HG02981 (cell line): Measurements from ENCODE around the gene ANKS1A.
"Not testable (repeated sequence)": the region's sequence is repeated elsewhere in the genome, so short reads cannot be mapped to it uniquely, and the experiment has no call there.

Source experiments
- ATAC-seq: cut with Tn5 transposase; IDR thresholded peaks from one replicate; pipeline ENCODE4 v1.9.1; 2021; ENCODE audit warnings: mild to moderate bottlenecking, moderate library complexity; ENCODE audit not compliant: unreplicated experiment

Gene ANKS1A

GRCh38 chr6:35091346-35092083 is 202.5 kb downstream of the ANKS1A start:
- no peak for ATAC-seq

GRCh38 chr6:35092362-35093117 is 203.5 kb downstream of the ANKS1A start:
- no peak for ATAC-seq

- no peak for ATAC-seq
These were observed 204.0 kb downstream of the ANKS1A start for GRCh38 chr6:35093118-35093445.

- no peak for ATAC-seq
These were observed 204.7 kb downstream of the ANKS1A start for GRCh38 chr6:35093783-35094182.

GRCh38 chr6:35094183-35094582 is 205.1 kb downstream of the ANKS1A start:
- no peak for ATAC-seq

GRCh38 chr6:35096129-35096862 is 207.2 kb downstream of the ANKS1A start:
- no peak for ATAC-seq

- ATAC-seq: no peak
These were observed 210.1 kb downstream of the ANKS1A start for GRCh38 chr6:35099116-35099515.

GRCh38 chr6:35105078-35105477 is 216.0 kb downstream of the ANKS1A start:
- ATAC-seq: no peak

- not testable (repeated sequence) for ATAC-seq
These were observed 217.0 kb downstream of the ANKS1A start for GRCh38 chr6:35106061-35106460.

- ATAC-seq: not testable (repeated sequence)
These were observed 218.2 kb downstream of the ANKS1A start for GRCh38 chr6:35107208-35107607.

- ATAC-seq: not testable (repeated sequence)
These were observed 218.7 kb downstream of the ANKS1A start for GRCh38 chr6:35107761-35108160.

GRCh38 chr6:35108309-35108885 is 219.3 kb downstream of the ANKS1A start:
- ATAC-seq: no peak

- no peak for ATAC-seq
These were observed 231.7 kb downstream of the ANKS1A start for GRCh38 chr6:35120746-35121145.

GRCh38 chr6:35124356-35124755 is 235.3 kb downstream of the ANKS1A start:
- ATAC-seq: no peak

GRCh38 chr6:35128042-35128441 is 239.0 kb downstream of the ANKS1A start:
- ATAC-seq: no peak

GRCh38 chr6:35128496-35128895 is 239.4 kb downstream of the ANKS1A start:
- no peak for ATAC-seq

- ATAC-seq: no peak
These were observed 247.1 kb downstream of the ANKS1A start for GRCh38 chr6:35136185-35136584.

- ATAC-seq: not testable (repeated sequence)
These were observed 249.1 kb downstream of the ANKS1A start for GRCh38 chr6:35138191-35138590.

GRCh38 chr6:35139470-35139869 is 250.4 kb downstream of the ANKS1A start:
- no peak for ATAC-seq

GRCh38 chr6:35139924-35140638 is 251.0 kb downstream of the ANKS1A start:
- ATAC-seq: no peak

GRCh38 chr6:35140639-35141006 is 251.6 kb downstream of the ANKS1A start:
- no peak for ATAC-seq
